C4-2B (cell line): ENCODE data around the gene AMOTL2.

ENCODE experiments used
- CTCF ChIP-seq: fragments of 450-650 bp; conservative IDR thresholded peaks from 2 replicates; pipeline ENCODE4 v1.5.1; 2017; ENCODE audit warnings: mild to moderate bottlenecking
- ZFX ChIP-seq: fragments of 450-650 bp; IDR thresholded peaks from 2 replicates; pipeline ENCODE4 v1.6.1; 2017

- TF ChIP-seq CTCF (no peak), ZFX (no peak)
Measured at GRCh38 chr3:134397755-134398154, 23.5 kb upstream of the AMOTL2 start.
